ENCODE results near the gene BTG1. TPM values are rescaled to one million over a fixed set of nuclear protein-coding genes. Genes with fewer than 3 reads are reported as not detected.

BTG1 gene
- total and polyA plus RNA-seq, 9 of the 15 experiments (the other 6 are each of a cell fraction or from before 2014, with no cell fraction given), result 3.7 to 28.6 (median 7.4) TPM

DNA sequence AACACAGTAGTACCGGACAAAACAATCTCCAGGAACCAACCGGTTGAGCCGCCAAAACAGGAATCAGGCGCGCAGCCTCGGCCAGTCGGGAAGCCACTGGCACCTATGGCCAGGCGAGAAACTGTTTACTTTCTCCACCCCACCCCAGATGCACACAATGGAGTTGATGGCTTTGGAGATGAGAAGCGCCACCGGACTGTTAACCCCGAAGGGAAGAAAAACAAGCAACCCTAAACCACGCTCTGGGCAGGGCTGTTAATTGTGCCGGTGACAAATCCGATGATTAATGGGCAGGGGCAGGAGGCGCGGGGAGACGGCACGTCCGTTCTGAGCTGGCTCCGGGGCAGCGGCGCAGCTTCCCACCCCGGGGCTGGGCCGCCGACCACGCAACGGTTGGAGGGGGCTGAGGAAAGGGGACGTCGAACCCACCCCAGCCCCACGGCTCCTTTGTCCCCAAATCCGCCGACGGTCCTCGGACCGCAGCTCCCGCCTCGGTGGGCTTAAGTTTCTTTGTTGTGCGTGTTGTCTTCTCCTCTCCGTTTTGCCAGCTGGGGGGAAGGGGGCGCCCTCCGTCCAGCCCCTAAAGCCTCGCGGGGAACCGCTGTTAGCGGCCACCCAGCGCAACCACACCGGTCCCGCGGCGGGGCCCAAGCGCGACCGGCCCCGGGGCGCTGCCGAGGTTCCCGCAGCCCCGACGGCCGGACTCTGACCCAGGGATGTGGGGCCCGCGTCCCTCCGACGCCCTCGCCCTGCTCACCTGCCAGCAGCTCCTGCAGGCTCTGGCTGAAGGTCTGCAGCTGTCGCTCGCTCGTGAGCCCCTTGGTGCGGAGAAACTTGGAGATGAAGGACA, 790 bp downstream of the BTG1 start (continued):
- TF ChIP-seq, protein P1, sequence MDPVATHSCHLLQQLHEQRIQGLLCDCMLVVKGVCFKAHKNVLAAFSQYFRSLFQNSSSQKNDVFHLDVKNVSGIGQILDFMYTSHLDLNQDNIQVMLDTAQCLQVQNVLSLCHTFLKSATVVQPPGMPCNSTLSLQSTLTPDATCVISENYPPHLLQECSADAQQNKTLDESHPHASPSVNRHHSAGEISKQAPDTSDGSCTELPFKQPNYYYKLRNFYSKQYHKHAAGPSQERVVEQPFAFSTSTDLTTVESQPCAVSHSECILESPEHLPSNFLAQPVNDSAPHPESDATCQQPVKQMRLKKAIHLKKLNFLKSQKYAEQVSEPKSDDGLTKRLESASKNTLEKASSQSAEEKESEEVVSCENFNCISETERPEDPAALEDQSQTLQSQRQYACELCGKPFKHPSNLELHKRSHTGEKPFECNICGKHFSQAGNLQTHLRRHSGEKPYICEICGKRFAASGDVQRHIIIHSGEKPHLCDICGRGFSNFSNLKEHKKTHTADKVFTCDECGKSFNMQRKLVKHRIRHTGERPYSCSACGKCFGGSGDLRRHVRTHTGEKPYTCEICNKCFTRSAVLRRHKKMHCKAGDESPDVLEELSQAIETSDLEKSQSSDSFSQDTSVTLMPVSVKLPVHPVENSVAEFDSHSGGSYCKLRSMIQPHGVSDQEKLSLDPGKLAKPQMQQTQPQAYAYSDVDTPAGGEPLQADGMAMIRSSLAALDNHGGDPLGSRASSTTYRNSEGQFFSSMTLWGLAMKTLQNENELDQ (CRISPR knock-in tag; IDR thresholded peaks at IDR 0.05; ENCODE audit: borderline replicate concordance), result no peak
- TF ChIP-seq HMGN3 (IDR thresholded peaks at IDR 0.05; ENCODE audit: borderline replicate concordance, extremely low read depth, insufficient read length, low read depth, low read length) (peak; percentile 16), PHF8 (IDR thresholded peaks at IDR 0.05; ENCODE audit: borderline replicate concordance, low read length) (peak; percentile 12; the same call in 1 of the 2 replicates), FOS (IDR thresholded peaks at IDR 0.05; ENCODE audit: extremely low read depth, insufficient read length) (no peak), CCNT2 (IDR thresholded peaks at IDR 0.05; ENCODE audit: borderline replicate concordance, extremely low read depth, insufficient read length, low read depth, low read length) (peak; percentile 63), NONO (IDR thresholded peaks at IDR 0.05; ENCODE audit: low read depth in 2 of 2, low read length in 1 of 2) (peak in 1 of 2 experiments; percentile 7; a peak in 1 of 4 replicates), RAD21 (CRISPR knock-in tag; conservative IDR thresholded peaks at IDR 0.05 in 1 of 2, IDR thresholded peaks at IDR 0.05 in 1 of 2) (peak in 1 of 2 experiments; percentile 21; a peak in 2 of 4 replicates), U2AF1 (optimal IDR thresholded peaks at IDR 0.05; ENCODE audit: low read depth, low read length) (peak; percentile 50), NR2C2 (CRISPR knock-in tag; IDR thresholded peaks at IDR 0.05) (0 out of 2 replicates have a peak, but pooled peaks have one; percentile 36), NR2C2 (tag; IDR thresholded peaks at IDR 0.05) (no peak), NR1H2 (CRISPR knock-in tag; IDR thresholded peaks at IDR 0.05) (0 out of 2 replicates have a peak, but pooled peaks have one; percentile 29), ZBED1 (IDR thresholded peaks at IDR 0.05) (peak; percentile 51; the same call in 1 of the 2 replicates), SIX5 (IDR thresholded peaks at IDR 0.05; ENCODE audit: borderline replicate concordance in 1 of 2, insufficient read depth in 1 of 2, low read depth in 1 of 2, low read length in 2 of 2) (no peak)
- TF ChIP-seq, protein P2, sequence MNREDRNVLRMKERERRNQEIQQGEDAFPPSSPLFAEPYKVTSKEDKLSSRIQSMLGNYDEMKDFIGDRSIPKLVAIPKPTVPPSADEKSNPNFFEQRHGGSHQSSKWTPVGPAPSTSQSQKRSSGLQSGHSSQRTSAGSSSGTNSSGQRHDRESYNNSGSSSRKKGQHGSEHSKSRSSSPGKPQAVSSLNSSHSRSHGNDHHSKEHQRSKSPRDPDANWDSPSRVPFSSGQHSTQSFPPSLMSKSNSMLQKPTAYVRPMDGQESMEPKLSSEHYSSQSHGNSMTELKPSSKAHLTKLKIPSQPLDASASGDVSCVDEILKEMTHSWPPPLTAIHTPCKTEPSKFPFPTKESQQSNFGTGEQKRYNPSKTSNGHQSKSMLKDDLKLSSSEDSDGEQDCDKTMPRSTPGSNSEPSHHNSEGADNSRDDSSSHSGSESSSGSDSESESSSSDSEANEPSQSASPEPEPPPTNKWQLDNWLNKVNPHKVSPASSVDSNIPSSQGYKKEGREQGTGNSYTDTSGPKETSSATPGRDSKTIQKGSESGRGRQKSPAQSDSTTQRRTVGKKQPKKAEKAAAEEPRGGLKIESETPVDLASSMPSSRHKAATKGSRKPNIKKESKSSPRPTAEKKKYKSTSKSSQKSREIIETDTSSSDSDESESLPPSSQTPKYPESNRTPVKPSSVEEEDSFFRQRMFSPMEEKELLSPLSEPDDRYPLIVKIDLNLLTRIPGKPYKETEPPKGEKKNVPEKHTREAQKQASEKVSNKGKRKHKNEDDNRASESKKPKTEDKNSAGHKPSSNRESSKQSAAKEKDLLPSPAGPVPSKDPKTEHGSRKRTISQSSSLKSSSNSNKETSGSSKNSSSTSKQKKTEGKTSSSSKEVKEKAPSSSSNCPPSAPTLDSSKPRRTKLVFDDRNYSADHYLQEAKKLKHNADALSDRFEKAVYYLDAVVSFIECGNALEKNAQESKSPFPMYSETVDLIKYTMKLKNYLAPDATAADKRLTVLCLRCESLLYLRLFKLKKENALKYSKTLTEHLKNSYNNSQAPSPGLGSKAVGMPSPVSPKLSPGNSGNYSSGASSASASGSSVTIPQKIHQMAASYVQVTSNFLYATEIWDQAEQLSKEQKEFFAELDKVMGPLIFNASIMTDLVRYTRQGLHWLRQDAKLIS (CRISPR knock-in tag; IDR thresholded peaks at IDR 0.05), result peak; percentile 2; the same call in 1 of the 2 replicates
- TF ChIP-seq, protein P3, sequence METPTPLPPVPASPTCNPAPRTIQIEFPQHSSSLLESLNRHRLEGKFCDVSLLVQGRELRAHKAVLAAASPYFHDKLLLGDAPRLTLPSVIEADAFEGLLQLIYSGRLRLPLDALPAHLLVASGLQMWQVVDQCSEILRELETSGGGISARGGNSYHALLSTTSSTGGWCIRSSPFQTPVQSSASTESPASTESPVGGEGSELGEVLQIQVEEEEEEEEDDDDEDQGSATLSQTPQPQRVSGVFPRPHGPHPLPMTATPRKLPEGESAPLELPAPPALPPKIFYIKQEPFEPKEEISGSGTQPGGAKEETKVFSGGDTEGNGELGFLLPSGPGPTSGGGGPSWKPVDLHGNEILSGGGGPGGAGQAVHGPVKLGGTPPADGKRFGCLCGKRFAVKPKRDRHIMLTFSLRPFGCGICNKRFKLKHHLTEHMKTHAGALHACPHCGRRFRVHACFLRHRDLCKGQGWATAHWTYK (CRISPR knock-in tag; IDR thresholded peaks at IDR 0.05), result peak; percentile 57; the same call in 1 of the 2 replicates
- TF ChIP-seq, protein P4, sequence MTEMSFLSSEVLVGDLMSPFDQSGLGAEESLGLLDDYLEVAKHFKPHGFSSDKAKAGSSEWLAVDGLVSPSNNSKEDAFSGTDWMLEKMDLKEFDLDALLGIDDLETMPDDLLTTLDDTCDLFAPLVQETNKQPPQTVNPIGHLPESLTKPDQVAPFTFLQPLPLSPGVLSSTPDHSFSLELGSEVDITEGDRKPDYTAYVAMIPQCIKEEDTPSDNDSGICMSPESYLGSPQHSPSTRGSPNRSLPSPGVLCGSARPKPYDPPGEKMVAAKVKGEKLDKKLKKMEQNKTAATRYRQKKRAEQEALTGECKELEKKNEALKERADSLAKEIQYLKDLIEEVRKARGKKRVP (CRISPR knock-in tag; IDR thresholded peaks at IDR 0.05), result no peak

Measured in K562 (cell line).